Osteoblast (primary cell): ENCODE measurements around the gene PTPRD. TPM values are rescaled to one million over a fixed set of nuclear protein-coding genes. Genes with fewer than 3 reads are reported as not detected.

Experiments used
- DNase-seq: peaks from one replicate; pipeline ENCODE4 v3.0.0; 2011; ENCODE audit warnings: low spot score, mixed read lengths; ENCODE audit not compliant: insufficient read length; ENCODE audit errors: missing footprints
- H2AFZ ChIP-seq: 2 replicates; pipeline ENCODE4 v1.6.0; 2011; ENCODE audit warnings: mild to moderate bottlenecking, low read length
- H3K27ac ChIP-seq: 2 replicates; pipeline ENCODE4 v1.5.1; 2011; ENCODE audit warnings: mild to moderate bottlenecking, low read depth, low read length, moderate library complexity
- H3K27me3 ChIP-seq: 2 replicates; pipeline ENCODE4 v1.6.0; 2012; ENCODE audit warnings: mild to moderate bottlenecking, control low read depth, inconsistent platforms, low read length, moderate library complexity; ENCODE audit not compliant: insufficient read depth
- H3K36me3 ChIP-seq: 2 replicates; pipeline ENCODE4 v1.5.1; 2011; ENCODE audit warnings: mild to moderate bottlenecking, low read length, control low read depth, moderate library complexity; ENCODE audit not compliant: insufficient read depth
- H3K4me1 ChIP-seq: 2 replicates; pipeline ENCODE4 v1.5.1; 2011; ENCODE audit warnings: mild to moderate bottlenecking, low read length, control low read depth, moderate library complexity; ENCODE audit not compliant: insufficient read depth
- H3K4me2 ChIP-seq: 2 replicates; pipeline ENCODE4 v1.6.0; 2011; ENCODE audit warnings: mild to moderate bottlenecking, low read length; ENCODE audit not compliant: insufficient read depth
- H3K4me3 ChIP-seq: fragments of 200-600 bp; sonication (generic); 3 replicates; pipeline ENCODE4 v1.5.1; 2012; ENCODE audit warnings: mild to moderate bottlenecking, low read length, inconsistent platforms; ENCODE audit not compliant: insufficient read depth
- H3K79me2 ChIP-seq: 2 replicates; pipeline ENCODE4 v1.6.0; 2012; ENCODE audit warnings: mild to moderate bottlenecking, low read length, control low read depth, inconsistent platforms; ENCODE audit not compliant: insufficient read depth
- H3K9me3 ChIP-seq: 2 replicates; pipeline ENCODE4 v1.5.1; 2011; ENCODE audit warnings: low read depth, low read length, control low read depth
- H4K20me1 ChIP-seq: 2 replicates; pipeline ENCODE4 v1.6.0; 2012; ENCODE audit warnings: mild to moderate bottlenecking, low read length, control low read depth; ENCODE audit not compliant: insufficient read depth
- total RNA-seq: library from RNA; depleted of rRNA; stranded (reverse); fragments of >200 nt; gene quantifications from 2 replicates; pipeline ENCODE4 v1.2.3, GENCODE V29; 2012
- TF ChIP-seq, protein P1 (sequence below): IDR thresholded peaks from 2 replicates; pipeline ENCODE4 v1.5.1; 2011; ENCODE audit warnings: mild to moderate bottlenecking, low read depth, low read length, moderate library complexity; ENCODE audit errors: extremely low read depth

Gene PTPRD
- total RNA-seq, 1 donor: 23.9 TPM

DNA sequence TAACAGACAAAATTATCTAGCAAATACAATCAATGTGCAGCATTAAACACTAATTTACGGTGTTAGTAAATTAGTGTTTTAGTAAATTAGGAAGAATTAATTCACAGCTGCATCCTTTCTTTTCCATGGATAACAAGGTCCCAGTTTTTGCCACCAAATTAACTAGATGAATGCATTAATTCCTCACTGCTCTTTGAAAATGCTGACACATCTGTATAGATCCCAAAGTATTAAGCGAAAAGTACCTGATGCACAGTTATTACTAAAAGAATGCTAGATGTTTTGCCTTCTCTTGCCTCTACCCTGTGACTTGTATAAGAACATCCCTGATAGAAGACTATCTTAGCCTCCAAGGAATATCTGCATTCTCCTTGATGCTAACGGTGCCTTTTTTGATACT lies 2200.5 kb downstream of the PTPRD start:
- Histone ChIP-seq H4K20me1 (no peaks in the 10 kb centered on the region), H2AFZ (no peak overlapping the region), H3K4me3 (no peak overlapping the region), H3K4me2 (no peak overlapping the region), H3K9me3 (no peaks in the 10 kb centered on the region), H3K79me2 (no peaks in the 10 kb centered on the region), H3K27me3 (no peaks in the 10 kb centered on the region), H3K4me1 (no peaks in the 10 kb centered on the region), H3K36me3 (no peaks in the 10 kb centered on the region), H3K27ac (no peak overlapping the region)
- TF ChIP-seq, protein P1, sequence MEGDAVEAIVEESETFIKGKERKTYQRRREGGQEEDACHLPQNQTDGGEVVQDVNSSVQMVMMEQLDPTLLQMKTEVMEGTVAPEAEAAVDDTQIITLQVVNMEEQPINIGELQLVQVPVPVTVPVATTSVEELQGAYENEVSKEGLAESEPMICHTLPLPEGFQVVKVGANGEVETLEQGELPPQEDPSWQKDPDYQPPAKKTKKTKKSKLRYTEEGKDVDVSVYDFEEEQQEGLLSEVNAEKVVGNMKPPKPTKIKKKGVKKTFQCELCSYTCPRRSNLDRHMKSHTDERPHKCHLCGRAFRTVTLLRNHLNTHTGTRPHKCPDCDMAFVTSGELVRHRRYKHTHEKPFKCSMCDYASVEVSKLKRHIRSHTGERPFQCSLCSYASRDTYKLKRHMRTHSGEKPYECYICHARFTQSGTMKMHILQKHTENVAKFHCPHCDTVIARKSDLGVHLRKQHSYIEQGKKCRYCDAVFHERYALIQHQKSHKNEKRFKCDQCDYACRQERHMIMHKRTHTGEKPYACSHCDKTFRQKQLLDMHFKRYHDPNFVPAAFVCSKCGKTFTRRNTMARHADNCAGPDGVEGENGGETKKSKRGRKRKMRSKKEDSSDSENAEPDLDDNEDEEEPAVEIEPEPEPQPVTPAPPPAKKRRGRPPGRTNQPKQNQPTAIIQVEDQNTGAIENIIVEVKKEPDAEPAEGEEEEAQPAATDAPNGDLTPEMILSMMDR: no peak
- DNase-seq: no peak

DNA sequence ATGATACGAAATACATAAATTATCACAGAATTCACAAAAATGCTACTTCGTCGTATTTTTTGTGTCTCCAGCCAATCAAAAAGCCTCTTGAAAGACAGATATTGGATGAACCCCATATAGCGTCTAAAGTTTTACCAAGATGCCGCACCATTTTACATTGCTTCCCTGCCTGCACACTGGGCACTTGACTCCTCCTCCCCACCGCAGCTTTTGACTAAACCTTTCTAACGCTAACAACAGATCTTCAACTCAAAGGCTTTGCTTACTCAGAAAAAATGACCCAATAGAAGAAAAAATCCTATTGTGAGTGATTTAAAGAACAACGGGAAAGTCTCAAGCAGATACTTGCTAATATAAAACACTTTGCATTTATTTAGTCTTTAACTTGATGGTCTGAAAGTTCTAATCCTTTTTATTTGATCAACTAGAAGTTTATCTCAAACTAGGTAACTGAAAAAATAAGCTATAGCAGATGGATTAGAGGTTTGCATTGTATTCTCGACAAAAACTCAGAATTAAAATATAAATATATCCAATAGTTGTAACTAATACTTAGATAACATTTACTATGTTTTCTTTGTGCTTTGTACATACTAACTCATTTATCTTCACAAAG lies 2204.1 kb downstream of the PTPRD start:
- Histone ChIP-seq H2AFZ (no peak overlapping the region), H3K36me3 (no peaks in the 10 kb centered on the region), H3K79me2 (no peaks in the 10 kb centered on the region), H3K4me2 (no peak overlapping the region), H3K27me3 (no peaks in the 10 kb centered on the region), H3K9me3 (no peaks in the 10 kb centered on the region), H3K4me3 (no peak overlapping the region), H3K27ac (no peak overlapping the region), H3K4me1 (no peaks in the 10 kb centered on the region), H4K20me1 (no peaks in the 10 kb centered on the region)
- DNase-seq: no peak
- TF ChIP-seq, protein P1: no peak

DNA sequence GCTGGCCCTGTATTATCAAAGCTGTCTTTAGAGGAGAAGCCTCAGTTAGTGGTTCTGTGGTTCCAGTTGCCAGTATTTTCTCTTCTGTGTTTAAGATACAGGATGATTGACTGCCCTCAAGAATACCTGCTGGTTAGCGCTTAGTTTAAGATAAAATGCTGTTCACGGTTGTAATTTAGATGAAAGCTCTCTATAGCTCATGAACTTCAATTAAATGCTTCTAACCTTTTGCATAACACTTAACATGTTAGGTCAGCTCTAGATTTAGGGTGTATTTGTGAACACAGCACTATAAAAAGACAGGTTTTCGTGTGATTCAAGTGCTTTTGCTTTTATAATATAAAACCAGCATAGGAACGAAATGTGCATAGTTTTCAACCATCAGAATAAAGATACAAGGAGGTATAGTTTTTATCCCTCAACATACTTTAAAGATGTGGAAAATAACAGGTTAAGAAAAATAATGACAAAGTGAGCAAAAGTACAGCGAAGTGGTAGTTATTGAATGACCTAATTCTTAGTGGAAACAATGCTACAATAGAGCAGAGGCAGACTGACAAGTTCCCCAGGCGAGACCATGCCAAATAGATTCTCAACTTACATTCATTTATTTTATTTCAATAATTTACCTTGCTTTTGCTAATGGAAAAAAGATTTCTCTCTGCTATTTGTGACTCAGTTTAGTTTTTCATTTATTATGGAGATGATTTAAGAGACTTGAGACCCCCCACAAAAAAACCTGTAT lies 2210.7 kb downstream of the PTPRD start:
- H3K4me1 ChIP-seq: no peaks in the 10 kb centered on the region
- no peak for DNase-seq
- no peaks in the 10 kb centered on the region for H3K27me3 ChIP-seq
- H2AFZ ChIP-seq: no peak overlapping the region
- no peak overlapping the region for H3K27ac ChIP-seq
- no peaks in the 10 kb centered on the region for H4K20me1 ChIP-seq
- no peaks in the 10 kb centered on the region for H3K9me3 ChIP-seq
- H3K79me2 ChIP-seq: no peaks in the 10 kb centered on the region
- no peaks in the 10 kb centered on the region for H3K36me3 ChIP-seq
- TF ChIP-seq, protein P1: no peak
- no peak overlapping the region for H3K4me2 ChIP-seq
- H3K4me3 ChIP-seq: no peak overlapping the region

DNA sequence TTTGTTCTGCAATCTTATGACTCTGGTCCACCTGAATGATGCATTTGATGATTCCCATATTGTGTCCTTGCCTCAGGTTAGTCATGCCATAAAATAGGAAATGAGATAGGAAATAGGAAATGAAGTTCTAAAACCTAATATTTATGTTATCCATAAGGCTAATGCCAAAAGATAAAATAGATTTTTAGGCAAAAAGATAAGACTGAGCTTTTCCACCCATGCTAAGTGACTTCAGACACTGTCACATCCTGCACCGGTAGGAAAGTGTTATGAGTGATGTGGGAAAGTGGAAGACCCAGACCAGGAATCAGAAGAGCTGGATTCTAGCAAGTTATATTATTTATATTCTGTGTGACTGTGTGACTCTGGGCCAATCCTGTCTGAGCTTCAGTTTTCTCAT lies 2212.4 kb downstream of the PTPRD start:
- Histone ChIP-seq H3K27ac (no peak overlapping the region), H3K4me2 (no peak overlapping the region), H3K36me3 (no peaks in the 10 kb centered on the region), H2AFZ (no peak overlapping the region), H3K27me3 (no peaks in the 10 kb centered on the region), H3K9me3 (no peaks in the 10 kb centered on the region), H3K4me1 (no peaks in the 10 kb centered on the region), H3K79me2 (no peaks in the 10 kb centered on the region), H3K4me3 (no peak overlapping the region), H4K20me1 (no peaks in the 10 kb centered on the region)
- TF ChIP-seq, protein P1: no peak
- DNase-seq: no peak
